IMR-90 (cell line): ENCODE measurements around the gene MACROD1. TPM values are rescaled to one million over a fixed set of nuclear protein-coding genes. Genes with fewer than 3 reads are reported as not detected.

ENCODE experiments used
- ATAC-seq: fragments of 200-7000 bp; cut with Tn5 transposase; 2 replicates; pipeline ENCODE4 v1.9.1; 2020; ENCODE audit warnings: low read depth, mild to moderate bottlenecking, moderate library complexity
- BruUV-seq: library from RNA; stranded (reverse); fragments of 400-500 nt; replicated peaks from 2 replicates; lab custom pipeline; 2021; lab: Mats Ljungman, UMichigan
- CTCF ChIA-PET: fragments of 300-600 bp; formaldehyde crosslinking; extraction: SDS; loops from one replicate; lab custom pipeline; 2021; ENCODE audit warnings: antibody characterized with exemption; lab: Yijun Ruan, JAX
- POLR2A ChIA-PET: fragments of 300-600 bp; sonication (Branson Sonifier 250); formaldehyde crosslinking; loops from one replicate; lab custom pipeline; 2022; ENCODE audit warnings: antibody characterized with exemption; ENCODE audit not compliant: unreplicated experiment; lab: Charles Lee
- DNase-seq: peaks from one replicate; pipeline ENCODE4 v3.0.0; 2013
- H2AFZ ChIP-seq: replicated peaks from 2 replicates; pipeline ENCODE3; 2013; ENCODE audit warnings: low read length, mild to moderate bottlenecking; ENCODE audit not compliant: poor library complexity
- H2AK5ac ChIP-seq: 2 replicates; pipeline ENCODE4 v1.6.1; 2013; ENCODE audit warnings: low read depth, low read length, inconsistent platforms
- H2AK9ac ChIP-seq: replicated peaks from 2 replicates; pipeline ENCODE3; 2013; ENCODE audit warnings: mild to moderate bottlenecking, low read depth, low read length, moderate library complexity; ENCODE audit not compliant: poor library complexity
- H2BK120ac ChIP-seq: 2 replicates; pipeline ENCODE4 v1.6.1; 2013; ENCODE audit warnings: low read depth, low read length, inconsistent platforms
- H2BK15ac ChIP-seq: 3 replicates; pipeline ENCODE4 v1.6.1; 2013; ENCODE audit warnings: low read depth, low read length, inconsistent platforms
- H2BK20ac ChIP-seq: 2 replicates; pipeline ENCODE4 v1.6.1; 2013; ENCODE audit warnings: low read depth, mild to moderate bottlenecking, inconsistent platforms, low read length, moderate library complexity
- H2BK5ac ChIP-seq: 2 replicates; pipeline ENCODE4 v1.6.1; 2013; ENCODE audit warnings: mild to moderate bottlenecking, low read depth, low read length, inconsistent platforms; ENCODE audit not compliant: poor library complexity, severe bottlenecking
- H3K14ac ChIP-seq: replicated peaks from 2 replicates; pipeline ENCODE4 v1.6.1; 2013; ENCODE audit warnings: low read depth, low read length, inconsistent platforms
- H3K18ac ChIP-seq: 2 replicates; pipeline ENCODE4 v1.6.1; 2013; ENCODE audit warnings: low read depth, low read length, control low read depth
- H3K23ac ChIP-seq: 2 replicates; pipeline ENCODE4 v1.6.1; 2013; ENCODE audit warnings: low read depth, low read length, inconsistent platforms
- H3K27ac ChIP-seq: 2 replicates; pipeline ENCODE4 v1.5.1; 2013; ENCODE audit warnings: mild to moderate bottlenecking, control low read depth, low read length; ENCODE audit not compliant: insufficient read depth
- H3K27me3 ChIP-seq: 2 replicates; pipeline ENCODE4 v1.6.1; 2013; ENCODE audit warnings: low read length; ENCODE audit not compliant: control insufficient read depth, insufficient read depth
- H3K36me3 ChIP-seq: 2 replicates; pipeline ENCODE4 v1.6.1; 2013; ENCODE audit warnings: low read length, mixed read lengths; ENCODE audit not compliant: control insufficient read depth, insufficient read depth
- H3K4ac ChIP-seq: 2 replicates; pipeline ENCODE4 v1.6.1; 2013; ENCODE audit warnings: low read depth, low read length, inconsistent platforms
- H3K4me1 ChIP-seq: 2 replicates; pipeline ENCODE4 v1.6.1; 2013; ENCODE audit warnings: low read length, mixed read lengths; ENCODE audit not compliant: control insufficient read depth, insufficient read depth
- H3K4me2 ChIP-seq: 2 replicates; pipeline ENCODE4 v1.6.1; 2013; ENCODE audit warnings: low read depth, mild to moderate bottlenecking, control low read depth, low read length, moderate library complexity
- H3K4me3 ChIP-seq: 2 replicates; pipeline ENCODE4 v1.5.1; 2013; ENCODE audit warnings: low read depth, mild to moderate bottlenecking, control low read depth, low read length, moderate library complexity; ENCODE audit not compliant: insufficient read depth
- H3K56ac ChIP-seq: 2 replicates; pipeline ENCODE4 v1.6.1; 2013; ENCODE audit warnings: low read length, inconsistent platforms; ENCODE audit not compliant: insufficient read depth; ENCODE audit errors: extremely low read depth
- H3K79me1 ChIP-seq, 2 experiments: 2 replicates each; pipeline ENCODE4 v1.6.1; 2013; ENCODE audit warnings: low read length in 2 of 2, inconsistent platforms in 1 of 2, low read depth in 1 of 2
- H3K9ac ChIP-seq: 2 replicates; pipeline ENCODE4 v1.6.1; 2013; ENCODE audit warnings: low read depth, low read length, control low read depth
- H3K9me1 ChIP-seq: 2 replicates; pipeline ENCODE4 v1.6.1; 2013; ENCODE audit warnings: low read length, inconsistent platforms; ENCODE audit not compliant: insufficient read depth
- H3K9me3 ChIP-seq: 2 replicates; pipeline ENCODE4 v1.6.1; 2013; ENCODE audit warnings: low read length; ENCODE audit not compliant: control insufficient read depth, insufficient read depth
- H4K20me1 ChIP-seq: 2 replicates; pipeline ENCODE4 v1.6.1; 2013; ENCODE audit warnings: low read length, inconsistent platforms; ENCODE audit not compliant: insufficient read depth
- H4K5ac ChIP-seq: 2 replicates; pipeline ENCODE4 v1.6.1; 2013; ENCODE audit warnings: mild to moderate bottlenecking, low read depth, low read length, control low read depth
- H4K8ac ChIP-seq, 2 experiments: 2 replicates each; pipeline ENCODE4 v1.6.1; 2013; ENCODE audit warnings: low read depth in 2 of 2, low read length in 2 of 2, control low read depth in 1 of 2, inconsistent platforms in 1 of 2
- H4K91ac ChIP-seq: 2 replicates; pipeline ENCODE4 v1.6.1; 2013; ENCODE audit warnings: low read depth, low read length, inconsistent platforms; ENCODE audit not compliant: insufficient read depth
- CHD1 ChIP-seq: IDR thresholded peaks from 2 replicates; pipeline ENCODE4 v1.6.1; 2012; ENCODE audit warnings: low read depth, low read length, improper control_type of control experiment
- FOS ChIP-seq: fragments of 150-350 bp; IDR thresholded peaks from 2 replicates; pipeline ENCODE4 v1.6.1; 2016; ENCODE audit warnings: low read depth, low read length
- MAFK ChIP-seq: IDR thresholded peaks from 2 replicates; pipeline ENCODE4 v1.6.1; 2012; ENCODE audit warnings: low read depth, low read length, improper control_type of control experiment
- NFE2L2 ChIP-seq: fragments of 150-350 bp; IDR thresholded peaks from 2 replicates; pipeline ENCODE4 v1.6.1; 2016; ENCODE audit warnings: low read depth, mild to moderate bottlenecking, low read length
- RAD21 ChIP-seq: IDR thresholded peaks from 2 replicates; pipeline ENCODE4 v1.6.1; 2012; ENCODE audit warnings: low read length, improper control_type of control experiment
- RCOR1 ChIP-seq: IDR thresholded peaks from 2 replicates; pipeline ENCODE4 v1.6.1; 2012; ENCODE audit warnings: mild to moderate bottlenecking, low read length, improper control_type of control experiment; ENCODE audit not compliant: insufficient replicate concordance
- RFX5 ChIP-seq: IDR thresholded peaks from 2 replicates; pipeline ENCODE4 v1.8.0; 2012; ENCODE audit warnings: low read depth, mild to moderate bottlenecking, low read length, moderate library complexity
- SMC3 ChIP-seq: fragments of 150-350 bp; IDR thresholded peaks from 2 replicates; pipeline ENCODE4 v1.6.1; 2016; ENCODE audit warnings: low read depth, mild to moderate bottlenecking, antibody characterized with exemption, low read length, moderate library complexity
- WGBS, 2 experiments: methylation state at CpG; one replicate each; pipeline versions ENCODE4 v1.1.5 to v1.1.7; 2013; ENCODE audit warnings: missing lambda C conversion rate in 2 of 2; ENCODE audit not compliant: insufficient read length in 1 of 2; ENCODE audit errors: extremely low coverage in 2 of 2; 5-methylcytosine and 5-hydroxymethylcytosine counted together
- dilution Hi-C: fragments of 300-500 bp; cut with HindIII; formaldehyde crosslinking; loops from one replicate; pipeline ENCODE4 v1.14.3; 2018; ENCODE audit warnings: low sequenced_read_pairs; ENCODE audit not compliant: unreplicated experiment
- in situ Hi-C: fragments of 300-500 bp; cut with MboI; formaldehyde crosslinking; loops from 3 replicates; pipeline ENCODE4 v1.14.3; 2019; ENCODE audit warnings: low sequenced_read_pairs, inconsistent platforms, mixed read lengths
- intact Hi-C: fragments of 100-400 bp; cut with micrococcal nuclease; formaldehyde crosslinking; loops from 2 replicates; pipeline ENCODE4 v1.10.0; 2022
- polyA plus RNA-seq, 3 experiments: library from polyadenylated mRNA; depleted of rRNA; stranded (reverse); fragments of >200 nt; gene quantifications; 2 replicates each; pipeline ENCODE4 v1.2.3, GENCODE V29; 2012; ENCODE audit warnings: low replicate concordance in 1 of 3
- total RNA-seq: library from RNA; depleted of rRNA; stranded (reverse); fragments of >200 nt; gene quantifications from 2 replicates; pipeline ENCODE4 v1.2.3, GENCODE V29; 2012
- TF ChIP-seq, protein P1 (sequence below): fragments of 150-350 bp; IDR thresholded peaks from 2 replicates; pipeline ENCODE4 v1.6.1; 2016; ENCODE audit warnings: low read depth, mild to moderate bottlenecking, low read length, moderate library complexity, borderline replicate concordance
- TF ChIP-seq, protein P2 (sequence below): fragments of 150-350 bp; IDR thresholded peaks from 2 replicates; pipeline ENCODE4 v1.6.1; 2017; ENCODE audit warnings: mild to moderate bottlenecking, antibody characterized with exemption, low read length, low read depth

Gene MACROD1
- total and polyA plus RNA-seq, 2 of the 4 experiments (the other 2 are of a cell fraction): 2.5 to 9.3 TPM

DNA sequence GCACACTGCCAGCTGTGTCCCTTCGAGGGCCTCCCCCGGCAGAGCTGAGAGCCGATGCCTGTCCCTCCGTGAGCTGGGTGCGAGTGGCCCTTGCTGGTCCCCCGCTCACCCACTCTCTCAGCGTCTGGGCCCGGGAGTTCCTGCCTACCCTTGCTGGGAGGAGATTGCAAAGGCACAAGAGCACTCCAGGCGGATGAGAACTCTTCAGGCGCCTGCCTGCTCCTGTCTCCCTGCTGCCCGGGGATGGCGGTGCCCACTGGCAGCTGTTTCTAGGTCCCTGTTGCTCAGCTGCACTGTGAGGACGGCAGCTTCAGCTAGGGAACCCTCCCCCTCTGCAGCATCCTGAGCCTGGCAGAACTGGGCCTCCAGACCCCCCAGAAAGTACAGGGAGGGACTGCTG lies 69.1 kb downstream of the MACROD1 start:
- Histone ChIP-seq H3K9me3 (no peaks in the 10 kb centered on the region), H3K4me2 (no peak overlapping the region), H2BK5ac (no peak overlapping the region), H2AK5ac (0 out of 2 replicates have a peak overlapping the region, but pooled peaks have one; percentile 9), H3K4me1 (peaks cover 22% of the 10 kb centered on the region), H3K27me3 (peaks cover 9% of the 10 kb centered on the region), H3K56ac (no peak overlapping the region), H3K79me1 (peaks cover 3 to 16% of the 10 kb centered on the region in 2 experiments; a peak in 2 of 4 replicates), H4K20me1 (peaks cover 12% of the 10 kb centered on the region), H4K8ac (no peak overlapping the region), H2AK9ac (no peak overlapping the region), H3K18ac (no peak overlapping the region), H3K9me1 (peaks cover 13% of the 10 kb centered on the region), H3K36me3 (no peaks in the 10 kb centered on the region), H2BK20ac (no peak overlapping the region), H2BK15ac (no peak overlapping the region), H3K9ac (no peak overlapping the region), H4K91ac (no peak overlapping the region), H3K4ac (no peak overlapping the region), H3K4me3 (no peak overlapping the region), H4K5ac (no peak overlapping the region), H3K14ac (no peak overlapping the region), H2AFZ (no peak overlapping the region), H3K23ac (no peak overlapping the region), H3K27ac (no peak overlapping the region), H2BK120ac (no peak overlapping the region)
- WGBS, 2 experiments: 85% methylated on average over 6 of the region's 13 CpGs; no CpG with 5 or more reads in 1 of the 2 experiments
- intact Hi-C loops: no loop called here
- POLR2A ChIA-PET: no interaction called here
- BruUV-seq: no TSS peak
- CTCF ChIA-PET: no interaction called here
- DNase-seq (no peak), ATAC-seq (no peak)
- no peak for TF ChIP-seq SMC3
- no peak for TF ChIP-seq RFX5
- no peak for TF ChIP-seq CHD1
- no peak for TF ChIP-seq RAD21
- no peak for TF ChIP-seq FOS
- no peak for TF ChIP-seq NFE2L2
- TF ChIP-seq, protein P1, sequence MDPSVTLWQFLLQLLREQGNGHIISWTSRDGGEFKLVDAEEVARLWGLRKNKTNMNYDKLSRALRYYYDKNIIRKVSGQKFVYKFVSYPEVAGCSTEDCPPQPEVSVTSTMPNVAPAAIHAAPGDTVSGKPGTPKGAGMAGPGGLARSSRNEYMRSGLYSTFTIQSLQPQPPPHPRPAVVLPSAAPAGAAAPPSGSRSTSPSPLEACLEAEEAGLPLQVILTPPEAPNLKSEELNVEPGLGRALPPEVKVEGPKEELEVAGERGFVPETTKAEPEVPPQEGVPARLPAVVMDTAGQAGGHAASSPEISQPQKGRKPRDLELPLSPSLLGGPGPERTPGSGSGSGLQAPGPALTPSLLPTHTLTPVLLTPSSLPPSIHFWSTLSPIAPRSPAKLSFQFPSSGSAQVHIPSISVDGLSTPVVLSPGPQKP: no peak
- TF ChIP-seq, protein P2, sequence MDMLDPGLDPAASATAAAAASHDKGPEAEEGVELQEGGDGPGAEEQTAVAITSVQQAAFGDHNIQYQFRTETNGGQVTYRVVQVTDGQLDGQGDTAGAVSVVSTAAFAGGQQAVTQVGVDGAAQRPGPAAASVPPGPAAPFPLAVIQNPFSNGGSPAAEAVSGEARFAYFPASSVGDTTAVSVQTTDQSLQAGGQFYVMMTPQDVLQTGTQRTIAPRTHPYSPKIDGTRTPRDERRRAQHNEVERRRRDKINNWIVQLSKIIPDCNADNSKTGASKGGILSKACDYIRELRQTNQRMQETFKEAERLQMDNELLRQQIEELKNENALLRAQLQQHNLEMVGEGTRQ: no peak
- TF ChIP-seq RCOR1: no peak
- no peak for TF ChIP-seq MAFK
- in situ Hi-C loops: no loop called here
- dilution Hi-C loops: no loop called here
